GM12801 (cell line): ENCODE results near the gene BHMT.

Experiments
- CTCF ChIP-seq: IDR thresholded peaks from one replicate; pipeline ENCODE4 v1.5.1; 2011; ENCODE audit warnings: control low read depth; ENCODE audit not compliant: insufficient read length; ENCODE audit errors: extremely low read depth

The BHMT gene

GRCh38 chr5:79077680-79078365 lies 33.8 kb upstream of the BHMT start:
- no peak for TF ChIP-seq CTCF

GRCh38 chr5:79080804-79081203 lies 30.8 kb upstream of the BHMT start:
- TF ChIP-seq CTCF = no peak

GRCh38 chr5:79081779-79082178 lies 29.8 kb upstream of the BHMT start:
- no peak for TF ChIP-seq CTCF

GRCh38 chr5:79086116-79086515 lies 25.5 kb upstream of the BHMT start:
- TF ChIP-seq CTCF = no peak

GRCh38 chr5:79088507-79088906 lies 23.1 kb upstream of the BHMT start:
- TF ChIP-seq CTCF = no peak

- no peak for TF ChIP-seq CTCF
These were observed 20.5 kb upstream of the BHMT start for GRCh38 chr5:79091064-79091463.

GRCh38 chr5:79093762-79094161 lies 17.8 kb upstream of the BHMT start:
- no peak for TF ChIP-seq CTCF
